SK-N-SH (cell line): ENCODE measurements around the gene TIMM17B. TPM values are rescaled to one million over a fixed set of nuclear protein-coding genes. Genes with fewer than 3 reads are reported as not detected.

ENCODE experiments used
- CTCF ChIA-PET: fragments of 300-600, 350-600 bp; formaldehyde crosslinking; extraction: SDS; loops from one replicate; lab custom pipeline; 2021; lab: Yijun Ruan, JAX
- POLR2A ChIA-PET: fragments of 350-600 bp; sonication (Branson Sonifier 250); formaldehyde crosslinking; extraction: SDS; loops from one replicate; lab custom pipeline; 2020; ENCODE audit warnings: antibody characterized with exemption, inconsistent platforms; lab: Yijun Ruan, JAX
- DNase-seq: peaks from one replicate; pipeline ENCODE4 v3.0.0; 2012
- H2AFZ ChIP-seq: fragments of 200-600 bp; sonication (generic); 2 replicates; pipeline ENCODE4 v1.8.1; 2016; ENCODE audit warnings: antibody characterized with exemption, mild to moderate bottlenecking, low read depth
- H3F3A ChIP-seq: fragments of 200-600 bp; sonication (generic); replicated peaks from 2 replicates; pipeline ENCODE3; 2016; ENCODE audit warnings: antibody characterized with exemption, mild to moderate bottlenecking; ENCODE audit not compliant: insufficient read depth
- H3K27ac ChIP-seq, 2 experiments: fragments of 200-500 bp in 1 of 2; fragments of 200-600 bp in 1 of 2; sonication (Bioruptor generic) in 1 of 2; sonication (generic), shearing (Covaris generic) in 1 of 2; 2 replicates each; pipeline versions ENCODE4 v1.5.1 to v1.6.1; 2014 to 2016; ENCODE audit warnings: low read depth in 2 of 2, inconsistent platforms in 1 of 2, low read length in 1 of 2, mild to moderate bottlenecking in 1 of 2, mixed read lengths in 1 of 2
- H3K27me3 ChIP-seq: fragments of 200-600 bp; sonication (generic), shearing (Covaris generic); 2 replicates; pipeline ENCODE4 v1.6.1; 2016; ENCODE audit warnings: mixed run types; ENCODE audit not compliant: insufficient read depth
- H3K36me3 ChIP-seq, 2 experiments: fragments of 200-500 bp in 1 of 2; fragments of 200-600 bp in 1 of 2; sonication (Bioruptor generic) in 1 of 2; sonication (generic) in 1 of 2; replicated peaks in 1 of 2; 2 replicates each; pipeline versions ENCODE3 to v1.5.1; 2014 to 2016; ENCODE audit warnings: low read length in 1 of 2, mild to moderate bottlenecking in 1 of 2; ENCODE audit not compliant: insufficient read depth in 2 of 2, control insufficient read depth in 1 of 2
- H3K4me1 ChIP-seq, 2 experiments: fragments of 200-500 bp in 1 of 2; fragments of 200-600 bp in 1 of 2; sonication (Bioruptor generic) in 1 of 2; sonication (generic), shearing (Covaris generic) in 1 of 2; 2 replicates each; pipeline versions ENCODE4 v1.5.1 to v1.6.1; 2014 to 2016; ENCODE audit warnings: low read depth in 1 of 2, low read length in 1 of 2, mixed run types in 1 of 2; ENCODE audit not compliant: insufficient read depth in 2 of 2, control insufficient read depth in 1 of 2
- H3K4me2 ChIP-seq: fragments of 200-600 bp; sonication (generic), shearing (Covaris generic); 2 replicates; pipeline ENCODE4 v1.6.1; 2017; ENCODE audit warnings: mixed run types
- H3K4me3 ChIP-seq, 2 experiments: fragments of 200-500 bp in 1 of 2; fragments of 200-600 bp in 1 of 2; sonication (Bioruptor generic) in 1 of 2; sonication (generic), shearing (Covaris generic) in 1 of 2; 2 replicates each; pipeline versions ENCODE4 v1.5.1 to v1.8.1; 2014 to 2016; ENCODE audit warnings: low read depth in 2 of 2, inconsistent platforms in 1 of 2, low read length in 1 of 2, mild to moderate bottlenecking in 1 of 2, mixed read lengths in 1 of 2, moderate library complexity in 1 of 2
- H3K79me2 ChIP-seq: fragments of 200-600 bp; sonication (generic); 2 replicates; pipeline ENCODE4 v1.8.1; 2017; ENCODE audit warnings: mild to moderate bottlenecking; ENCODE audit not compliant: insufficient read depth
- H3K9ac ChIP-seq: fragments of 200-600 bp; sonication (generic); 2 replicates; pipeline ENCODE4 v1.6.1; 2017; ENCODE audit warnings: mixed run types
- H3K9me2 ChIP-seq: fragments of 200-600 bp; sonication (generic); 2 replicates; pipeline ENCODE4 v1.6.1; 2017; ENCODE audit warnings: mixed run types
- H3K9me3 ChIP-seq: fragments of 200-600 bp; sonication (generic); 2 replicates; pipeline ENCODE4 v1.6.1; 2017; ENCODE audit warnings: mixed run types, mild to moderate bottlenecking, moderate library complexity
- H4K20me1 ChIP-seq: fragments of 200-600 bp; sonication (generic); 2 replicates; pipeline ENCODE4 v1.6.1; 2017; ENCODE audit warnings: mild to moderate bottlenecking, mixed run types; ENCODE audit not compliant: insufficient read depth
- MXI1 ChIP-seq: IDR thresholded peaks from 2 replicates; pipeline ENCODE4 v1.6.1; 2012; ENCODE audit warnings: mild to moderate bottlenecking, low read depth, low read length, improper control_type of control experiment
- NRF1 ChIP-seq: IDR thresholded peaks from 2 replicates; pipeline ENCODE4 v1.6.1; 2012; ENCODE audit warnings: low read depth, mild to moderate bottlenecking, low read length
- POLR2AphosphoS5 ChIP-seq: IDR thresholded peaks from 2 replicates; pipeline ENCODE4 v1.6.1; 2012; ENCODE audit warnings: low read depth, low read length
- RAD21 ChIP-seq: IDR thresholded peaks from 2 replicates; pipeline ENCODE4 v1.6.1; 2012; ENCODE audit warnings: mild to moderate bottlenecking, low read length
- RFX5 ChIP-seq: IDR thresholded peaks from 2 replicates; pipeline ENCODE4 v1.6.1; 2012; ENCODE audit warnings: mild to moderate bottlenecking, improper control_type of control experiment, low read length
- SIN3A ChIP-seq: IDR thresholded peaks from 2 replicates; pipeline ENCODE4 v1.6.1; 2012; ENCODE audit warnings: low read depth, mild to moderate bottlenecking, low read length, moderate library complexity, borderline replicate concordance
- SMC3 ChIP-seq: IDR thresholded peaks from 2 replicates; pipeline ENCODE4 v1.6.1; 2012; ENCODE audit warnings: low read depth, low read length, improper control_type of control experiment
- WGBS: methylation state at CpG from one replicate; pipeline ENCODE4 v1.1.6; 2017; ENCODE audit warnings: low lambda C conversion rate; 5-methylcytosine and 5-hydroxymethylcytosine counted together
- polyA plus RNA-seq, 3 experiments: library from polyadenylated mRNA; depleted of rRNA; stranded (reverse); fragments of >200 nt; gene quantifications; 2 replicates each; pipeline ENCODE4 v1.2.3, GENCODE V29; 2012
- TF ChIP-seq, protein P1 (sequence below): fragments of 200-600 bp; sonication (generic); IDR thresholded peaks from 2 replicates; pipeline ENCODE4 v1.6.1; 2017; ENCODE audit warnings: antibody characterized with exemption, mild to moderate bottlenecking, moderate library complexity
- TF ChIP-seq, protein P2 (sequence below): fragments of 150-350 bp; IDR thresholded peaks from 2 replicates; pipeline ENCODE4 v1.6.1; 2017; ENCODE audit warnings: antibody characterized with exemption, low read length, low read depth, borderline replicate concordance
- TF ChIP-seq, protein P3 (sequence below): IDR thresholded peaks from 2 replicates; pipeline ENCODE4 v1.6.1; 2012; ENCODE audit warnings: mild to moderate bottlenecking, low read depth, low read length, moderate library complexity

Gene TIMM17B
- polyA plus RNA-seq, 1 of the 3 experiments (the other 2 are of a cell fraction) = 87.0 TPM

DNA sequence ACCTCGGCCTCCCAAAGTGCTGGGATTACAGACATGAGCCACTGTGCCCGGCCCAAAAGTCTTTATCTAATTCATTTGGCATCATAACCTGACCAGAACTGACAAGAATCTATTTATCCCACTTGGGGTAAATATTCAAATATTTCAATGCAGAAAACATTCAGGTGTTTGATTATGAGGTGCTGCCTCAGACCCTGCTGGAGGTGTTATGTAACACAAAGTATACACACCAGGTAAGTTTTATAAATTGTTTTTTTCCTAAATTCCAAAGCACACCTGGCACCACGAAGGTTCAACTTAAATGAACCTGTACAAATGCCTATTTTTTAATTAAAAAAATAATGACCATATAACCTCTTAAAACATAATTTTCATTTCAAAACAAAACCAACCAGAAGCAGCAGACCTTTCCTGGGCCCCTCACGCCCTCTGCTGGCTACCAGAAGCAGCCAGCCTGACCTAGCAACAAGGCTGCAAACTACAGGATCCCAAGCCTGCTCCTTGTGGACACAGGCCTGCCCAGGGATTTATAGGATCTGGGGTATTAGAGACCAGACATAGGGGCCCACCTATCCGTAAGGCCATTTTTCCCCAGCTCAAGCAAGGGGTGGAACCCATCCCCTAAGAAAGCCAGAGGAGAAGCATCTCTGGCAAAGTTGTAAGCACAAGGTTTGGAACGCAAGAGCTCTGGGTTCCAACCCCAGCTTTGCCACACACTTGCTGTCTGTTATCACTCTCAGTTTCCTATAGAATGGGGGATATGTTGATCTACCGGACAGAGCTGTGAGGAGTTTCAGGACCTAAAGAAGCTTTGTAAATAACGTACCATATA is 48.2 kb upstream of the TIMM17B start:
- H3K9me3 ChIP-seq = no peaks in the 10 kb centered on the region
- DNase-seq = peak; percentile 75
- 62% methylated on average over 8 of the region's 8 CpGs for WGBS
- H2AFZ ChIP-seq = no peak overlapping the region
- H3K79me2 ChIP-seq = peaks cover 73% of the 10 kb centered on the region
- ChIA-PET POLR2A (no interaction called here), CTCF (interaction anchor here (0.7 to 2.3 kb wide), 7 partner anchors 8 to 54 kb away, joined by 3 to 12 read pairs (median 4); partner anchors contain the start of genes KCND1 and OTUD5)
- TF ChIP-seq SMC3 (peak; percentile 68), RFX5 (peak; percentile 70), SIN3A (no peak), NRF1 (no peak), RAD21 (peak; percentile 73)
- TF ChIP-seq, protein P1, sequence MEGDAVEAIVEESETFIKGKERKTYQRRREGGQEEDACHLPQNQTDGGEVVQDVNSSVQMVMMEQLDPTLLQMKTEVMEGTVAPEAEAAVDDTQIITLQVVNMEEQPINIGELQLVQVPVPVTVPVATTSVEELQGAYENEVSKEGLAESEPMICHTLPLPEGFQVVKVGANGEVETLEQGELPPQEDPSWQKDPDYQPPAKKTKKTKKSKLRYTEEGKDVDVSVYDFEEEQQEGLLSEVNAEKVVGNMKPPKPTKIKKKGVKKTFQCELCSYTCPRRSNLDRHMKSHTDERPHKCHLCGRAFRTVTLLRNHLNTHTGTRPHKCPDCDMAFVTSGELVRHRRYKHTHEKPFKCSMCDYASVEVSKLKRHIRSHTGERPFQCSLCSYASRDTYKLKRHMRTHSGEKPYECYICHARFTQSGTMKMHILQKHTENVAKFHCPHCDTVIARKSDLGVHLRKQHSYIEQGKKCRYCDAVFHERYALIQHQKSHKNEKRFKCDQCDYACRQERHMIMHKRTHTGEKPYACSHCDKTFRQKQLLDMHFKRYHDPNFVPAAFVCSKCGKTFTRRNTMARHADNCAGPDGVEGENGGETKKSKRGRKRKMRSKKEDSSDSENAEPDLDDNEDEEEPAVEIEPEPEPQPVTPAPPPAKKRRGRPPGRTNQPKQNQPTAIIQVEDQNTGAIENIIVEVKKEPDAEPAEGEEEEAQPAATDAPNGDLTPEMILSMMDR = peak; percentile 95
- H3K4me3 ChIP-seq = no peak overlapping the region
- H3K9ac ChIP-seq = no peak overlapping the region
- no peak overlapping the region for H3K27ac ChIP-seq
- H3K27me3 ChIP-seq = no peaks in the 10 kb centered on the region
- peaks cover 16 to 21% of the 10 kb centered on the region in 2 experiments for H3K36me3 ChIP-seq
- no peak overlapping the region for H3K4me2 ChIP-seq
- H4K20me1 ChIP-seq = peaks cover 89% of the 10 kb centered on the region
- H3K4me1 ChIP-seq = no peaks in the 10 kb centered on the region; a peak in 1 of 4 replicates
- H3F3A ChIP-seq = no peaks in the 10 kb centered on the region
- no peaks in the 10 kb centered on the region for H3K9me2 ChIP-seq

DNA sequence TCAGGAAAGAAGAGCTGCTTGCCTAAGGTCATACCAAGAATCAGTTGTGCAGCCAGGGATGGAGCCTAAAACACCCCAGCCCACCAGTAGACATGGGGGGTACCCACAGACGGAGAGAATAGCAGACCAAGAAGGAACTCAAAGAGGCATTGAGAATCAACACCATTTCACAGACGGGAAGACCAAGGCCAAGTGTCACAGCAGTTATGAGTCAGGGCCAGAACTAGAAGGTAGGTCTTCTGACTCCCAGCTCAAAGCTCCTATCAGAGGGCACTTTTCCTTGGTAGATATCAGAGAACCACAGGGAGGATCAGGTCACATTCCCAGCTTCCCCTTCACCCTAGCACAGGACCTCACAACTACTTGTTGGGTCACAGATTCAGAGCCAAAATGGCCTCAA is 45.3 kb upstream of the TIMM17B start:
- H4K20me1 ChIP-seq = peaks cover 98% of the 10 kb centered on the region
- no peak for TF ChIP-seq POLR2AphosphoS5
- TF ChIP-seq MXI1 = no peak
- TF ChIP-seq, protein P2, sequence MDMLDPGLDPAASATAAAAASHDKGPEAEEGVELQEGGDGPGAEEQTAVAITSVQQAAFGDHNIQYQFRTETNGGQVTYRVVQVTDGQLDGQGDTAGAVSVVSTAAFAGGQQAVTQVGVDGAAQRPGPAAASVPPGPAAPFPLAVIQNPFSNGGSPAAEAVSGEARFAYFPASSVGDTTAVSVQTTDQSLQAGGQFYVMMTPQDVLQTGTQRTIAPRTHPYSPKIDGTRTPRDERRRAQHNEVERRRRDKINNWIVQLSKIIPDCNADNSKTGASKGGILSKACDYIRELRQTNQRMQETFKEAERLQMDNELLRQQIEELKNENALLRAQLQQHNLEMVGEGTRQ = no peak
- TF ChIP-seq, protein P3, sequence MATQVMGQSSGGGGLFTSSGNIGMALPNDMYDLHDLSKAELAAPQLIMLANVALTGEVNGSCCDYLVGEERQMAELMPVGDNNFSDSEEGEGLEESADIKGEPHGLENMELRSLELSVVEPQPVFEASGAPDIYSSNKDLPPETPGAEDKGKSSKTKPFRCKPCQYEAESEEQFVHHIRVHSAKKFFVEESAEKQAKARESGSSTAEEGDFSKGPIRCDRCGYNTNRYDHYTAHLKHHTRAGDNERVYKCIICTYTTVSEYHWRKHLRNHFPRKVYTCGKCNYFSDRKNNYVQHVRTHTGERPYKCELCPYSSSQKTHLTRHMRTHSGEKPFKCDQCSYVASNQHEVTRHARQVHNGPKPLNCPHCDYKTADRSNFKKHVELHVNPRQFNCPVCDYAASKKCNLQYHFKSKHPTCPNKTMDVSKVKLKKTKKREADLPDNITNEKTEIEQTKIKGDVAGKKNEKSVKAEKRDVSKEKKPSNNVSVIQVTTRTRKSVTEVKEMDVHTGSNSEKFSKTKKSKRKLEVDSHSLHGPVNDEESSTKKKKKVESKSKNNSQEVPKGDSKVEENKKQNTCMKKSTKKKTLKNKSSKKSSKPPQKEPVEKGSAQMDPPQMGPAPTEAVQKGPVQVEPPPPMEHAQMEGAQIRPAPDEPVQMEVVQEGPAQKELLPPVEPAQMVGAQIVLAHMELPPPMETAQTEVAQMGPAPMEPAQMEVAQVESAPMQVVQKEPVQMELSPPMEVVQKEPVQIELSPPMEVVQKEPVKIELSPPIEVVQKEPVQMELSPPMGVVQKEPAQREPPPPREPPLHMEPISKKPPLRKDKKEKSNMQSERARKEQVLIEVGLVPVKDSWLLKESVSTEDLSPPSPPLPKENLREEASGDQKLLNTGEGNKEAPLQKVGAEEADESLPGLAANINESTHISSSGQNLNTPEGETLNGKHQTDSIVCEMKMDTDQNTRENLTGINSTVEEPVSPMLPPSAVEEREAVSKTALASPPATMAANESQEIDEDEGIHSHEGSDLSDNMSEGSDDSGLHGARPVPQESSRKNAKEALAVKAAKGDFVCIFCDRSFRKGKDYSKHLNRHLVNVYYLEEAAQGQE = no peak
- H2AFZ ChIP-seq = no peak overlapping the region
- WGBS = 82% methylated on average over 2 of the region's 2 CpGs
- H3K4me1 ChIP-seq = no peaks in the 10 kb centered on the region; a peak in 1 of 4 replicates
- H3K27me3 ChIP-seq = no peaks in the 10 kb centered on the region
- POLR2A ChIA-PET = no interaction called here
- H3F3A ChIP-seq = no peaks in the 10 kb centered on the region
- no peak overlapping the region for H3K4me3 ChIP-seq
- no peak overlapping the region for H3K4me2 ChIP-seq
- peaks cover 63% of the 10 kb centered on the region for H3K79me2 ChIP-seq
- H3K9ac ChIP-seq = no peak overlapping the region
- no peak overlapping the region for H3K27ac ChIP-seq
- H3K9me3 ChIP-seq = no peaks in the 10 kb centered on the region
- no peaks in the 10 kb centered on the region for H3K9me2 ChIP-seq
- H3K36me3 ChIP-seq = peaks cover 9 to 39% of the 10 kb centered on the region in 2 experiments
- CTCF ChIA-PET = interaction anchor here (0.8 kb wide), 1 partner anchor 15 kb away, joined by 3 read pairs; the partner anchor contains the start of gene OTUD5
- no peak for DNase-seq
